Stomach (tissue), 9 donors: ENCODE measurements around the gene SCG5. TPM values are rescaled to one million over a fixed set of nuclear protein-coding genes. Genes with fewer than 3 reads are reported as not detected.

Experiments
- DNase-seq, 2 donors: peaks; one replicate each; pipeline versions ENCODE4 v3.0.0 to v3.0.0-alpha.2; 2013 to 2019
- H3K27ac ChIP-seq, 5 donors: fragments of 200-600 bp in 4 of 5; sonication (generic) in 4 of 5; one replicate each; pipeline ENCODE4 v1.5.1; 2013 to 2019; ENCODE audit warnings: mild to moderate bottlenecking in 1 of 5, moderate library complexity in 1 of 5
- H3K27me3 ChIP-seq, 3 donors: fragments of 200-600 bp; sonication (generic); one replicate each; pipeline ENCODE4 v1.5.1; 2017 to 2019; ENCODE audit warnings: mixed run types in 1 of 3
- H3K36me3 ChIP-seq, 4 donors: fragments of 200-600 bp; sonication (generic); 1 replicate in 3 of 4; 2 replicates in 1 of 4; pipeline ENCODE4 v1.5.1; 2016 to 2019
- H3K4me1 ChIP-seq, 4 donors: fragments of 200-600 bp; sonication (generic); one replicate each; pipeline ENCODE4 v1.5.1; 2016 to 2019
- H3K4me3 ChIP-seq, 4 donors: fragments of 200-600 bp; sonication (generic) in 3 of 4; one replicate each; pipeline ENCODE4 v1.5.1; 2016 to 2019; ENCODE audit warnings: mild to moderate bottlenecking in 1 of 4
- H3K9me3 ChIP-seq, 4 donors: fragments of 200-600 bp; sonication (generic); one replicate each; pipeline ENCODE4 v1.5.1; 2016 to 2019
- CTCF ChIP-seq, 7 experiments: fragments of 450-650 bp in 4 of 7; fragments of 200-600 bp in 3 of 7; sonication (generic) in 3 of 7; IDR thresholded peaks; one replicate each; pipeline ENCODE4 v1.5.1; 2016 to 2019; ENCODE audit warnings: antibody characterized with exemption in 7 of 7, control low read depth in 2 of 7, mild to moderate bottlenecking in 1 of 7
- EP300 ChIP-seq: sonication (generic); formaldehyde crosslinking; IDR thresholded peaks from one replicate; pipeline ENCODE4 v1.6.1; 2017; ENCODE audit warnings: antibody characterized with exemption
- POLR2A ChIP-seq, 4 donors: fragments of 450-650 bp; IDR thresholded peaks; one replicate each; pipeline ENCODE4 v1.6.1; 2016; ENCODE audit warnings: antibody characterized with exemption in 4 of 4, control low read depth in 2 of 4, mild to moderate bottlenecking in 1 of 4, moderate library complexity in 1 of 4
- POLR2AphosphoS5 ChIP-seq, 3 donors: sonication (generic); formaldehyde crosslinking; IDR thresholded peaks; one replicate each; pipeline ENCODE4 v1.6.1; 2016; ENCODE audit warnings: antibody characterized with exemption in 3 of 3
- WGBS, 5 donors: extraction: QIAGEN DNeasy Blood & Tissue Kit in 3 of 5; methylation state at CpG; one replicate each; pipeline versions ENCODE4 v1.1.5 to v1.1.7; 2013 to 2018; 5-methylcytosine and 5-hydroxymethylcytosine counted together
- intact Hi-C: fragments of 100-400 bp; cut with DNase I; formaldehyde crosslinking; loops from one replicate; pipeline ENCODE4 v1.15.1; 2023; ENCODE audit warnings: low total_unique reads
- polyA plus RNA-seq, 3 donors: library from polyadenylated mRNA; stranded (reverse); fragments of 200-250 nt; gene quantifications; one replicate each; pipeline ENCODE4 v1.2.3, GENCODE V29; 2013
- total RNA-seq, 5 donors: library from RNA; depleted of rRNA; stranded (reverse); fragments of >200 nt; gene quantifications; one replicate each; pipeline versions ENCODE4 v1.1.0 to v1.2.3, GENCODE V29; 2014 to 2016
- donor health status: healthy with polysubstance abuse.
- donor health status: Bipolar disorder and iron deficiency.
- donor health status: healthy.

The SCG5 gene
- total and polyA plus RNA-seq, 8 donors, result 1.4 to 16.5 (median 3.9) TPM; not detected in 3

GRCh38 chr15:32683906-32684584 is 42.5 kb downstream of the SCG5 start:
- Histone ChIP-seq H3K27ac (no peak overlapping the region), H3K36me3 (no peaks in the 10 kb centered on the region), H3K4me1 (peaks cover 0 to 10% (median 4%) of the 10 kb centered on the region in 4 donors), H3K27me3 (no peaks in the 10 kb centered on the region), H3K9me3 (no peaks in the 10 kb centered on the region), H3K4me3 (no peak overlapping the region)
- no peak for TF ChIP-seq POLR2A (IDR thresholded peaks at IDR 0.05)
- TF ChIP-seq CTCF (IDR thresholded peaks at IDR 0.05), result no peak
- no peak for TF ChIP-seq EP300
- peak in 1 of 3 donors; percentile 24 for TF ChIP-seq POLR2AphosphoS5 (IDR thresholded peaks at IDR 0.05)
- 81 to 86% (median 84%) methylated on average over 8 of the region's 8 CpGs for WGBS, 5 donors
- no peak for DNase-seq
- intact Hi-C loops, result no loop called here

GRCh38 chr15:32685576-32685975 is 44.1 kb downstream of the SCG5 start:
- no peak for DNase-seq
- TF ChIP-seq EP300 (no peak), CTCF (IDR thresholded peaks at IDR 0.05) (no peak), POLR2AphosphoS5 (IDR thresholded peaks at IDR 0.05) (no peak), POLR2A (IDR thresholded peaks at IDR 0.05) (no peak)
- intact Hi-C loops, result no loop called here
- Histone ChIP-seq H3K4me3 (no peak overlapping the region), H3K27ac (no peak overlapping the region), H3K4me1 (peaks cover 0 to 10% (median 4%) of the 10 kb centered on the region in 4 donors), H3K27me3 (peaks cover 0 to 4% (median 0%) of the 10 kb centered on the region in 3 donors), H3K36me3 (no peaks in the 10 kb centered on the region), H3K9me3 (no peaks in the 10 kb centered on the region)
- 59 to 75% (median 68%) methylated on average over 1 of the region's 1 CpG for WGBS, 5 donors

- TF ChIP-seq POLR2A (IDR thresholded peaks at IDR 0.05), result no peak
- TF ChIP-seq EP300, result no peak
- TF ChIP-seq POLR2AphosphoS5 (IDR thresholded peaks at IDR 0.05), result no peak
- no peak for TF ChIP-seq CTCF (IDR thresholded peaks at IDR 0.05)
- H3K4me3 ChIP-seq, result no peak overlapping the region
- no peaks in the 10 kb centered on the region for H3K36me3 ChIP-seq
- no peak overlapping the region for H3K27ac ChIP-seq
- no peaks in the 10 kb centered on the region for H3K9me3 ChIP-seq
- intact Hi-C loops, result no loop called here
- H3K27me3 ChIP-seq, result peaks cover 0 to 4% (median 0%) of the 10 kb centered on the region in 3 donors
- 76 to 92% (median 80%) methylated on average over 5 of the region's 5 CpGs for WGBS, 5 donors
- H3K4me1 ChIP-seq, result peaks cover 0 to 5% (median 1%) of the 10 kb centered on the region in 4 donors
- DNase-seq, result no peak
These were observed 46.0 kb downstream of the SCG5 start for GRCh38 chr15:32687556-32687955.

- H3K36me3 ChIP-seq, result no peaks in the 10 kb centered on the region
- H3K4me1 ChIP-seq, result no peaks in the 10 kb centered on the region
- no peaks in the 10 kb centered on the region for H3K9me3 ChIP-seq
- no peak overlapping the region for H3K4me3 ChIP-seq
- intact Hi-C loops, result no loop called here
- DNase-seq, result peak; percentile 74 to 83
- TF ChIP-seq EP300, result no peak
- TF ChIP-seq POLR2A (IDR thresholded peaks at IDR 0.05), result no peak
- no peak for TF ChIP-seq POLR2AphosphoS5 (IDR thresholded peaks at IDR 0.05)
- TF ChIP-seq CTCF (IDR thresholded peaks at IDR 0.05), result no peak
- 24 to 40% (median 32%) methylated on average over 2 of the region's 2 CpGs for WGBS, 5 donors
- peaks cover 0 to 4% (median 0%) of the 10 kb centered on the region in 3 donors for H3K27me3 ChIP-seq
- H3K27ac ChIP-seq, result no peak overlapping the region
These were observed 46.7 kb downstream of the SCG5 start for GRCh38 chr15:32688151-32688639.
